ENCODE data around the gene SLC4A7.

GRCh38 chr3:27345045-27345444, 139.1 kb downstream of the SLC4A7 start:
- TF ChIP-seq POLR2A (IDR thresholded peaks at IDR 0.05) (no peak), CTCF (IDR thresholded peaks at IDR 0.05) (no peak)
